ENCODE results near the gene CADM2. TPM values are rescaled to one million over a fixed set of nuclear protein-coding genes. Genes with fewer than 3 reads are reported as not detected.

CADM2 gene
- total RNA-seq, 1 donor from 2014 or later: 6.8 TPM

- Mint-ChIP-seq H3K4me3 (no peak overlapping the region), H3K27ac (no peak overlapping the region), H3K4me1 (no peaks in the 10 kb centered on the region), H3K36me3 (no peaks in the 10 kb centered on the region), H3K9me3 (no peaks in the 10 kb centered on the region), H3K27me3 (ENCODE audit: insufficient read depth, low read depth) (no peaks in the 10 kb centered on the region)
- Histone ChIP-seq H3K4me2 (no peak overlapping the region), H3K9ac (no peak overlapping the region), H3F3A (ENCODE audit: low read depth) (no peaks in the 10 kb centered on the region), H3K4me1 (no peaks in the 10 kb centered on the region), H3K27ac (no peak overlapping the region), H3K9me3 (ENCODE audit: low read depth) (no peaks in the 10 kb centered on the region), H3K36me3 (no peaks in the 10 kb centered on the region), H3K4me3 (no peak overlapping the region), H3K27me3 (no peaks in the 10 kb centered on the region), H4K20me1 (ENCODE audit: low read depth) (no peaks in the 10 kb centered on the region), H3K79me2 (ENCODE audit: low read depth) (no peaks in the 10 kb centered on the region), H2AFZ (replicated peaks) (no peak overlapping the region)
- DNase-seq (ENCODE audit: low spot score): no peak
- no peak for TF ChIP-seq EZH2 (IDR thresholded peaks at IDR 0.05)
- no peak for TF ChIP-seq EZH2phosphoT487 (IDR thresholded peaks at IDR 0.05)
- TF ChIP-seq CTCF (IDR thresholded peaks at IDR 0.05): no peak
Observed at GRCh38 chr3:85298032-85298431, 339.2 kb downstream of the CADM2 start.

- Histone ChIP-seq H3K4me1 (no peaks in the 10 kb centered on the region), H3K27ac (no peak overlapping the region), H3K27me3 (no peaks in the 10 kb centered on the region), H3K36me3 (no peaks in the 10 kb centered on the region), H2AFZ (replicated peaks) (no peak overlapping the region), H3F3A (ENCODE audit: low read depth) (no peaks in the 10 kb centered on the region), H3K4me3 (no peak overlapping the region), H3K4me2 (no peak overlapping the region), H3K79me2 (ENCODE audit: low read depth) (no peaks in the 10 kb centered on the region), H3K9ac (no peak overlapping the region), H4K20me1 (ENCODE audit: low read depth) (no peaks in the 10 kb centered on the region), H3K9me3 (ENCODE audit: low read depth) (no peaks in the 10 kb centered on the region)
- no peaks in the 10 kb centered on the region for H3K36me3 Mint-ChIP-seq
- H3K27ac Mint-ChIP-seq: no peak overlapping the region
- DNase-seq (ENCODE audit: low spot score): no peak
- H3K27me3 Mint-ChIP-seq (ENCODE audit: insufficient read depth, low read depth): no peaks in the 10 kb centered on the region
- TF ChIP-seq EZH2phosphoT487 (IDR thresholded peaks at IDR 0.05) (no peak), CTCF (IDR thresholded peaks at IDR 0.05) (no peak), EZH2 (IDR thresholded peaks at IDR 0.05) (no peak)
- no peaks in the 10 kb centered on the region for H3K9me3 Mint-ChIP-seq
- H3K4me1 Mint-ChIP-seq: no peaks in the 10 kb centered on the region
- H3K4me3 Mint-ChIP-seq: no peak overlapping the region
Observed at GRCh38 chr3:85303156-85303555, 344.4 kb downstream of the CADM2 start.

GRCh38 chr3:85304360-85304964 lies 345.7 kb downstream of the CADM2 start:
- H3K27ac Mint-ChIP-seq: no peak overlapping the region
- no peaks in the 10 kb centered on the region for H3K27me3 ChIP-seq

More at GRCh38 chr3:85304360-85304964, 345.7 kb downstream of the CADM2 start:
- H3K9me3 ChIP-seq (ENCODE audit: low read depth): no peaks in the 10 kb centered on the region
- H3K4me1 ChIP-seq: no peaks in the 10 kb centered on the region
- no peaks in the 10 kb centered on the region for H4K20me1 ChIP-seq (ENCODE audit: low read depth)
- no peak overlapping the region for H2AFZ ChIP-seq (replicated peaks)
- no peak overlapping the region for H3K4me3 ChIP-seq
- H3K27ac ChIP-seq: no peak overlapping the region
- no peaks in the 10 kb centered on the region for H3K9me3 Mint-ChIP-seq
- DNase-seq (ENCODE audit: low spot score): no peak
- no peaks in the 10 kb centered on the region for H3K79me2 ChIP-seq (ENCODE audit: low read depth)
- no peaks in the 10 kb centered on the region for H3K36me3 Mint-ChIP-seq
- no peaks in the 10 kb centered on the region for H3F3A ChIP-seq (ENCODE audit: low read depth)
- H3K4me1 Mint-ChIP-seq: no peaks in the 10 kb centered on the region
- H3K36me3 ChIP-seq: no peaks in the 10 kb centered on the region
- TF ChIP-seq EZH2phosphoT487 (IDR thresholded peaks at IDR 0.05) (no peak), CTCF (IDR thresholded peaks at IDR 0.05) (peak; percentile 51)
- no peak overlapping the region for H3K4me3 Mint-ChIP-seq
- H3K9ac ChIP-seq: no peak overlapping the region
- H3K27me3 Mint-ChIP-seq (ENCODE audit: insufficient read depth, low read depth): no peaks in the 10 kb centered on the region
- no peak overlapping the region for H3K4me2 ChIP-seq

All from neural progenitor cell (in vitro differentiated cells).